Lower leg skin (tissue), 3 donors: ENCODE data around the gene VWA8.

ENCODE experiments used
- POLR2A ChIP-seq, 2 donors: fragments of 450-650 bp; IDR thresholded peaks; one replicate each; pipeline ENCODE4 v1.6.1; 2016 to 2017; ENCODE audit warnings: antibody characterized with exemption in 2 of 2, mild to moderate bottlenecking in 1 of 2, moderate library complexity in 1 of 2
- TF ChIP-seq, protein P1 (sequence below), 3 donors: fragments of 450-650 bp; IDR thresholded peaks; one replicate each; pipeline ENCODE4 v1.5.1; 2016; ENCODE audit warnings: antibody characterized with exemption in 3 of 3, mild to moderate bottlenecking in 3 of 3, moderate library complexity in 2 of 3

DNA sequence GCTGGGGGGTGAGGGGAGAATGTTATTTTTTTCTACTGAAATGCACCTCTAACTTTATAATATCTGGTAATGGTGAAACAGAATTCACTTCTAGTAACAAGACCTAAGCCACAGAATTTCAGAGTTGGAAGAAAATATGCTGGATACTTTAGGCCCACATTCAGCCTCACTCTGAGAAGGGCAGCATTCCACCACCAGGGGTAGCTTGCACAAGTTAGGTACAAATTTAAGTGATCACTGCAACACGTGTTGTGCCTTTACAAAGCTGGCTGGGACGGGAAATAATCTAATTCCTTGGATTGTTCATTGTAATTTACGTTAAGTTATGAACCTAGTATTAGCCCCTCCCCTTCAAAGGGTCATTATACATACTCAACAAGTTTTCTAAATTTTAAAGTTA is 311.2 kb downstream of the VWA8 start:
- TF ChIP-seq POLR2A (IDR thresholded peaks at IDR 0.05) = no peak
- TF ChIP-seq, protein P1, sequence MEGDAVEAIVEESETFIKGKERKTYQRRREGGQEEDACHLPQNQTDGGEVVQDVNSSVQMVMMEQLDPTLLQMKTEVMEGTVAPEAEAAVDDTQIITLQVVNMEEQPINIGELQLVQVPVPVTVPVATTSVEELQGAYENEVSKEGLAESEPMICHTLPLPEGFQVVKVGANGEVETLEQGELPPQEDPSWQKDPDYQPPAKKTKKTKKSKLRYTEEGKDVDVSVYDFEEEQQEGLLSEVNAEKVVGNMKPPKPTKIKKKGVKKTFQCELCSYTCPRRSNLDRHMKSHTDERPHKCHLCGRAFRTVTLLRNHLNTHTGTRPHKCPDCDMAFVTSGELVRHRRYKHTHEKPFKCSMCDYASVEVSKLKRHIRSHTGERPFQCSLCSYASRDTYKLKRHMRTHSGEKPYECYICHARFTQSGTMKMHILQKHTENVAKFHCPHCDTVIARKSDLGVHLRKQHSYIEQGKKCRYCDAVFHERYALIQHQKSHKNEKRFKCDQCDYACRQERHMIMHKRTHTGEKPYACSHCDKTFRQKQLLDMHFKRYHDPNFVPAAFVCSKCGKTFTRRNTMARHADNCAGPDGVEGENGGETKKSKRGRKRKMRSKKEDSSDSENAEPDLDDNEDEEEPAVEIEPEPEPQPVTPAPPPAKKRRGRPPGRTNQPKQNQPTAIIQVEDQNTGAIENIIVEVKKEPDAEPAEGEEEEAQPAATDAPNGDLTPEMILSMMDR (IDR thresholded peaks at IDR 0.05) = no peak
